Body of pancreas (tissue), 4 donors: ENCODE results near the gene S100A1. TPM values are rescaled to one million over a fixed set of nuclear protein-coding genes. Genes with fewer than 3 reads are reported as not detected.
A peak's percentile ranks its signal among the peaks of the same experiment; 100 is the strongest.

Experiments used
- ATAC-seq: fragments of 150-250 bp; one replicate; pipeline ENCODE4 v1.9.1; 2016
- DNase-seq, 4 donors: peaks; one replicate each; pipeline ENCODE4 v3.0.0-alpha.2; 2019
- H3K27ac ChIP-seq, 4 donors: fragments of 200-600 bp; sonication (generic); 1 replicate in 3 of 4; 2 replicates in 1 of 4; pipeline versions ENCODE4 v1.5.1 to v1.6.1; 2016 to 2019; ENCODE audit warnings: mild to moderate bottlenecking in 1 of 4, mixed read lengths in 1 of 4, moderate library complexity in 1 of 4
- H3K27me3 ChIP-seq, 2 donors: fragments of 200-600 bp; sonication (generic); one replicate each; pipeline ENCODE4 v1.6.0; 2016; ENCODE audit warnings: mild to moderate bottlenecking in 1 of 2
- H3K36me3 ChIP-seq, 2 donors: fragments of 200-600 bp; sonication (generic); replicated peaks in 1 of 2; 2 replicates each; pipeline ENCODE4 v1.5.1; 2016; ENCODE audit warnings: low read depth in 2 of 2; ENCODE audit not compliant: insufficient read depth in 1 of 2
- H3K4me1 ChIP-seq: fragments of 200-600 bp; sonication (generic); one replicate; pipeline ENCODE4 v1.6.0; 2016
- H3K4me3 ChIP-seq, 2 donors: fragments of 200-600 bp; sonication (generic); 1 replicate in 1 of 2; 2 replicates in 1 of 2; pipeline ENCODE4 v1.5.1; 2016 to 2019
- H3K9me3 ChIP-seq, 3 donors: fragments of 200-600 bp; sonication (generic); 1 replicate in 2 of 3; 2 replicates in 1 of 3; pipeline ENCODE4 v1.5.1; 2016
- CTCF ChIP-seq, 7 experiments: fragments of 450-650 bp in 4 of 7; fragments of 200-600 bp in 3 of 7; sonication (generic) in 3 of 7; IDR thresholded peaks; one replicate each; pipeline ENCODE4 v1.5.1; 2016 to 2019; ENCODE audit warnings: antibody characterized with exemption in 7 of 7
- POLR2A ChIP-seq, 3 donors: fragments of 450-650 bp; IDR thresholded peaks; one replicate each; pipeline ENCODE4 v1.6.1; 2016; ENCODE audit warnings: antibody characterized with exemption in 3 of 3, mild to moderate bottlenecking in 2 of 3
- WGBS, 2 donors: methylation state at CpG; one replicate each; pipeline ENCODE4 v1.1.5; 2017; 5-methylcytosine and 5-hydroxymethylcytosine counted together
- intact Hi-C: fragments of 100-400 bp; cut with DNase I; formaldehyde crosslinking; loops from one replicate; pipeline ENCODE4 v1.15.1; 2023
- total RNA-seq, 2 donors: library from RNA; depleted of rRNA; stranded (reverse); fragments of >200 nt; gene quantifications; one replicate each; pipeline ENCODE4 v1.1.0, GENCODE V29; 2016

S100A1 gene
- total RNA-seq, 2 donors from 2014 or later, result 7.3 to 57.0 TPM

- Histone ChIP-seq H3K27me3 (no peaks in the 10 kb centered on the region), H3K27ac (peak overlapping the region; percentile 71 to 87 (median 80)), H3K9me3 (no peaks in the 10 kb centered on the region), H3K4me1 (peaks cover 25% of the 10 kb centered on the region), H3K4me3 (peak overlapping the region in 1 of 2 donors; percentile 24), H3K36me3 (no peaks in the 10 kb centered on the region)
- WGBS, 2 donors, result 36 to 58% methylated on average over 2 to 3 of the region's 3 CpGs
- ATAC-seq, result no peak
- intact Hi-C loops, result no loop called here
- TF ChIP-seq CTCF (IDR thresholded peaks at IDR 0.05), result no peak
- TF ChIP-seq POLR2A (IDR thresholded peaks at IDR 0.05), result no peak
- no peak for DNase-seq
Observed at GRCh38 chr1:153626477-153626903, 1.7 kb upstream of the S100A1 start.

- TF ChIP-seq CTCF (IDR thresholded peaks at IDR 0.05) (peak in 6 of 7 experiments; percentile 28 to 65 (median 56)), POLR2A (IDR thresholded peaks at IDR 0.05) (peak; percentile 62 to 86 (median 84))
- DNase-seq (peak; percentile 78 to 88 (median 86)), ATAC-seq (peak; percentile 85)
- Histone ChIP-seq H3K36me3 (no peaks in the 10 kb centered on the region), H3K27ac (peak within 1 kb of the TSS; percentile 71 to 87 (median 80)), H3K9me3 (no peaks in the 10 kb centered on the region), H3K4me1 (peaks cover 25% of the 10 kb centered on the region), H3K27me3 (no peaks in the 10 kb centered on the region), H3K4me3 (peak within 1 kb of the TSS in 1 of 2 donors; percentile 24)
- intact Hi-C loops, result no loop called here
- 7 to 10% methylated on average over 20 to 28 of the region's 28 CpGs for WGBS, 2 donors
Observed at GRCh38 chr1:153626904-153627714, 1.1 kb upstream of the S100A1 start, which contains the start of gene S100A13. Gene S100A13 (minus strand): TSS chr1:153627505. CDS start chr1:153626472, 1,033 bp downstream.

GRCh38 chr1:153628638-153629342 lies 556 bp downstream of the S100A1 start:
- DNase-seq (no peak), ATAC-seq (no peak)
- H3K27ac ChIP-seq, result peak overlapping the region in 2 of 4 donors; percentile 79 to 87
- H3K4me1 ChIP-seq, result peaks cover 33% of the 10 kb centered on the region
- no peak overlapping the region for H3K4me3 ChIP-seq
- no peaks in the 10 kb centered on the region for H3K9me3 ChIP-seq
- intact Hi-C loops, result no loop called here
- no peaks in the 10 kb centered on the region for H3K27me3 ChIP-seq
- WGBS, 2 donors, result 80 to 86% methylated on average over 6 of the region's 6 CpGs
- TF ChIP-seq CTCF (IDR thresholded peaks at IDR 0.05) (no peak), POLR2A (IDR thresholded peaks at IDR 0.05) (no peak)
- H3K36me3 ChIP-seq, result no peaks in the 10 kb centered on the region

GRCh38 chr1:153629343-153629665 lies 1.1 kb downstream of the S100A1 start:
- ATAC-seq, result no peak

More at GRCh38 chr1:153629343-153629665, 1.1 kb downstream of the S100A1 start:
- TF ChIP-seq POLR2A (IDR thresholded peaks at IDR 0.05), result no peak
- no peak for TF ChIP-seq CTCF (IDR thresholded peaks at IDR 0.05)
- 75 to 78% methylated on average over 4 to 5 of the region's 5 CpGs for WGBS, 2 donors
- H3K36me3 ChIP-seq, result no peaks in the 10 kb centered on the region
- DNase-seq, result no peak
- H3K27ac ChIP-seq, result no peak overlapping the region
- no peak overlapping the region for H3K4me3 ChIP-seq
- H3K4me1 ChIP-seq, result peaks cover 33% of the 10 kb centered on the region
- no peaks in the 10 kb centered on the region for H3K27me3 ChIP-seq
- no peaks in the 10 kb centered on the region for H3K9me3 ChIP-seq
- intact Hi-C loops, result no loop called here
